Spleen (tissue), 11 donors: ENCODE results near the gene AGPAT4. TPM values are rescaled to one million over a fixed set of nuclear protein-coding genes. Genes with fewer than 3 reads are reported as not detected.

Experiments used
- DNase-seq: peaks from one replicate; pipeline ENCODE4 v3.0.0-alpha.2; 2020
- H3K27ac ChIP-seq, 8 donors: fragments of 200-600 bp; sonication (generic) in 7 of 8; 1 replicate in 4 of 8; 2 replicates in 4 of 8; pipeline versions ENCODE4 v1.5.0 to v1.8.0; 2016 to 2021; ENCODE audit warnings: inconsistent platforms in 4 of 8, mild to moderate bottlenecking in 4 of 8, moderate library complexity in 1 of 8
- H3K27me3 ChIP-seq, 7 donors: fragments of 200-600 bp; sonication (generic) in 6 of 7; replicated peaks in 1 of 7; 1 replicate in 4 of 7; 2 replicates in 3 of 7; pipeline versions ENCODE4 v1.5.0 to v1.8.0; 2016 to 2021; ENCODE audit warnings: inconsistent platforms in 3 of 7, mild to moderate bottlenecking in 1 of 7
- H3K36me3 ChIP-seq, 6 donors: fragments of 200-600 bp; sonication (generic) in 5 of 6; 1 replicate in 4 of 6; 2 replicates in 2 of 6; pipeline versions ENCODE4 v1.5.0 to v1.8.0; 2016 to 2021; ENCODE audit warnings: inconsistent platforms in 2 of 6
- H3K4me1 ChIP-seq, 6 donors: fragments of 200-600 bp; sonication (generic) in 5 of 6; 1 replicate in 3 of 6; 2 replicates in 3 of 6; pipeline versions ENCODE4 v1.5.0 to v1.8.0; 2016 to 2021; ENCODE audit warnings: inconsistent platforms in 3 of 6
- H3K4me3 ChIP-seq, 8 donors: fragments of 200-600 bp; sonication (generic) in 7 of 8; 1 replicate in 4 of 8; 2 replicates in 4 of 8; pipeline versions ENCODE4 v1.5.0 to v1.8.0; 2016 to 2021; ENCODE audit warnings: inconsistent platforms in 4 of 8, mild to moderate bottlenecking in 4 of 8, moderate library complexity in 2 of 8
- H3K9me3 ChIP-seq, 8 donors: fragments of 200-600 bp; sonication (generic) in 7 of 8; 1 replicate in 4 of 8; 2 replicates in 4 of 8; pipeline versions ENCODE4 v1.5.0 to v1.8.0; 2016 to 2021; ENCODE audit warnings: inconsistent platforms in 4 of 8
- POLR2A ChIP-seq, 3 donors: fragments of 450-650 bp; IDR thresholded peaks; one replicate each; pipeline ENCODE4 v1.5.1; 2017; ENCODE audit warnings: antibody characterized with exemption in 3 of 3, mild to moderate bottlenecking in 1 of 3
- POLR2AphosphoS5 ChIP-seq, 3 donors: sonication (generic); formaldehyde crosslinking; IDR thresholded peaks; one replicate each; pipeline ENCODE4 v1.5.1; 2017; ENCODE audit warnings: antibody characterized with exemption in 3 of 3
- WGBS, 5 donors: extraction: QIAGEN DNeasy Blood & Tissue Kit in 3 of 5; methylation state at CpG; one replicate each; pipeline versions ENCODE4 v1.1.5 to v1.1.7; 2013 to 2018; 5-methylcytosine and 5-hydroxymethylcytosine counted together
- intact Hi-C: fragments of 100-400 bp; cut with DNase I; formaldehyde crosslinking; loops from one replicate; pipeline ENCODE4 v1.15.0; 2023; ENCODE audit warnings: low total_unique reads
- polyA plus RNA-seq, 3 donors: library from polyadenylated mRNA; stranded (reverse); fragments of 200-250 nt; gene quantifications; one replicate each; pipeline ENCODE4 v1.2.1, GENCODE V29; 2013
- total RNA-seq, 7 donors: library from RNA; depleted of rRNA in 3 of 7; stranded (reverse); fragments of >200 nt in 3 of 7; fragmentation: NEBNext Ultra II Directional in 4 of 7; extraction: Animal tissue kit (Norgen Biotek cat#: 25700) in 4 of 7; gene quantifications; one replicate each; pipeline versions ENCODE4 v1.1.0 to v1.2.1, GENCODE V29; 2016 to 2021
- TF ChIP-seq, protein P1 (sequence below), 11 experiments: fragments of 200-600 bp in 7 of 11; fragments of 450-650 bp in 4 of 11; sonication (generic) in 4 of 11; IDR thresholded peaks in 8 of 11; conservative IDR thresholded peaks in 3 of 11; 1 replicate in 7 of 11; 2 replicates in 4 of 11; pipeline versions ENCODE4 v1.4.0 to v1.8.0; 2016 to 2021; ENCODE audit warnings: antibody characterized with exemption in 11 of 11, inconsistent platforms in 4 of 11, mild to moderate bottlenecking in 1 of 11
- donor health status: healthy with polysubstance abuse.
- donor health status: DM: no; HTN: no; CAD: no; lungs with moderate emphysema.
- donor health status: DM: no; HTN: no; CAD: no.
- donor health status: Bipolar disorder and iron deficiency.
- donor health status: healthy.
- donor health status: DM: no; HTN: no; CAD: no.
- donor health status: DM: yes; HTN: yes; CAD: no.

The AGPAT4 gene
- total and polyA plus RNA-seq, 10 donors: 0.80 to 16.8 (median 8.4) TPM

DNA sequence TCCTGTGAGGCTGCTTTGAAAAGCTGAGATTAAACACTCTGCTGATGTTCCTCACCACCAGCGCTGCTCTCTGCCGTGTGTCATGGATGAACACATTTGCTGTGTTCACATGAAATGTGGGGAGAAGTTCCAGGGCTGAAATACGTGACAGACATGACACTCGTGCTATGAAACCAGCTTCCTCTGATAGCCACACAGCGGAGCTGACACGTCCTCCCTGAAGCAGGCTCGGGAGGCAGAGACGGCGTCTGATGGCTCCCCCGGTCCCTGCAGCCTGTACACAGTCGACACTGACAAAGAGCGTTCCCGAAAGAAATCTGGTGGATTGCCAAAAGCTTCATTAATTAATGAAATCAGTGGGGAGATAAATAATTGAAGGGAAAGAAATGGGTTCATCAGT lies 17.5 kb downstream of the AGPAT4 start:
- DNase-seq: no peak

DNA sequence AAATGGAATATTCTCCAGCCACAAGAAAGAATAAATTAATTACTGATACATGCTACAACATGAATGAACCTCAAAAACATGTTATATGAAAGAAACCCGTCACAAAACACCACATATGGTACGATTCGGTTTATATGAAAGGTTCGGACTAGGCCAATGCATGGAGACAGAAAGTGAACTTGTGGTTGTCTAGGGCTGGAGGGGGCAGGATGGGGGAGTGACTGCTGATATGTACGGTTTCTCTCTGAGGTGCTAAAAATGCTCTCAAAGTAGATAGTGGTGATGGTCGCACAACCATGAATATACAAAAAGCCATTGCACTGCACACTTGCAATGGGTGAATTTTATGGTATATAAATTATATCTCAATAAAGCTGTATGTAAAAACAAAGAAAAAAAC lies 18.3 kb downstream of the AGPAT4 start:
- Histone ChIP-seq H3K27me3 (no peaks in the 10 kb centered on the region), H3K4me1 (peaks cover 0 to 4% (median 0%) of the 10 kb centered on the region in 6 donors), H3K4me3 (no peak overlapping the region), H3K9me3 (no peaks in the 10 kb centered on the region), H3K36me3 (peaks cover 0 to 19% (median 0%) of the 10 kb centered on the region in 6 donors), H3K27ac (no peak overlapping the region)
- intact Hi-C loops: no loop called here
- 86 to 93% (median 92%) methylated on average over 6 of the region's 6 CpGs for WGBS, 5 donors
- TF ChIP-seq POLR2AphosphoS5 (IDR thresholded peaks at IDR 0.05): no peak
- TF ChIP-seq, protein P1, sequence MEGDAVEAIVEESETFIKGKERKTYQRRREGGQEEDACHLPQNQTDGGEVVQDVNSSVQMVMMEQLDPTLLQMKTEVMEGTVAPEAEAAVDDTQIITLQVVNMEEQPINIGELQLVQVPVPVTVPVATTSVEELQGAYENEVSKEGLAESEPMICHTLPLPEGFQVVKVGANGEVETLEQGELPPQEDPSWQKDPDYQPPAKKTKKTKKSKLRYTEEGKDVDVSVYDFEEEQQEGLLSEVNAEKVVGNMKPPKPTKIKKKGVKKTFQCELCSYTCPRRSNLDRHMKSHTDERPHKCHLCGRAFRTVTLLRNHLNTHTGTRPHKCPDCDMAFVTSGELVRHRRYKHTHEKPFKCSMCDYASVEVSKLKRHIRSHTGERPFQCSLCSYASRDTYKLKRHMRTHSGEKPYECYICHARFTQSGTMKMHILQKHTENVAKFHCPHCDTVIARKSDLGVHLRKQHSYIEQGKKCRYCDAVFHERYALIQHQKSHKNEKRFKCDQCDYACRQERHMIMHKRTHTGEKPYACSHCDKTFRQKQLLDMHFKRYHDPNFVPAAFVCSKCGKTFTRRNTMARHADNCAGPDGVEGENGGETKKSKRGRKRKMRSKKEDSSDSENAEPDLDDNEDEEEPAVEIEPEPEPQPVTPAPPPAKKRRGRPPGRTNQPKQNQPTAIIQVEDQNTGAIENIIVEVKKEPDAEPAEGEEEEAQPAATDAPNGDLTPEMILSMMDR (IDR thresholded peaks at IDR 0.05 in 8 of 11, conservative IDR thresholded peaks at IDR 0.05 in 3 of 11): no peak
- TF ChIP-seq POLR2A (IDR thresholded peaks at IDR 0.05): no peak
- DNase-seq: no peak

More for the DNA sequence above, 17.5 kb downstream of the AGPAT4 start:
- no peak overlapping the region for H3K4me3 ChIP-seq
- no peak overlapping the region for H3K27ac ChIP-seq
- WGBS, 5 donors: 89 to 94% (median 91%) methylated on average over 13 of the region's 13 CpGs
- peaks cover 0 to 4% (median 0%) of the 10 kb centered on the region in 6 donors for H3K4me1 ChIP-seq
- intact Hi-C loops: no loop called here
- no peaks in the 10 kb centered on the region for H3K27me3 ChIP-seq
- TF ChIP-seq POLR2A (IDR thresholded peaks at IDR 0.05) (no peak), POLR2AphosphoS5 (IDR thresholded peaks at IDR 0.05) (no peak)
- TF ChIP-seq, protein P1 (IDR thresholded peaks at IDR 0.05 in 8 of 11, conservative IDR thresholded peaks at IDR 0.05 in 3 of 11): no peak
- H3K36me3 ChIP-seq: peaks cover 0 to 22% (median 0%) of the 10 kb centered on the region in 6 donors
- no peaks in the 10 kb centered on the region for H3K9me3 ChIP-seq

DNA sequence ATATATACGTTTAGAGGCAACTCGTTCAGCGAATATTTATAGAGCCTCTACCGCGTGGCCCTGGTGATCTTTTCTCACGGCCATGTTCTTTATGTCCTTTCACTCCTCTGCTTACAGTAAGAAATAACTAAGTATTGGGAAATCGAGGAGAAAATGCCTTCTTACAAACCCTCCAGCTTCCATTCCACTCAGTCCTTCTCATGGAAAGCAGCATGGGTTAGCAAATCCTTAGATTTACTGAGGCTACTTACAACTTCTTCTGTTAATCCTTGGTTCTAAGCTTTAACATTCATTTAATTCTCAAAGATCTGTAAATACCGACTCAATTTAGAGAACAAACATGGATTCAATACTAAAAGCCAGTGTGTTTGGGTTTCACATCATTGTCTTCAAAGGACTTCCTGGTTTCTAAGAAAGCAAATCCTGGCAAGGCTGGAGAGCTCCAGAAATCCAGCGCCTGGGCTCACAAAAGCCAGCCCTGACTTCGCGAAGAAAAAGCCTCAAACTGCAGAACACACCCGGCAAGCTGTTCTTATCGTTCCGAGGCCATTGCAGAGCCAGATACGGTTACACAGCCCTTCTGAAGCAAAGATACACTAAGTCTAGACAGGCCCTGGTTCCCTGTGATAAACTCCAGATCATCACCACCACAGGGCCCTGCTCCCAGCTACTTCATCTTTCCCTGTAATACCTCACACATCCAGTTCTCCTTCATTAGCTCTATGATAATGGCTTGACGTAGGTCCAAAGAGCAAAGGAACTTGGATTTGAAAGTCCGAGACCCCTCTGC lies 19.2 kb downstream of the AGPAT4 start:
- WGBS, 5 donors: 82 to 92% (median 89%) methylated on average over 17 of the region's 17 CpGs
- peaks cover 0 to 2% (median 0%) of the 10 kb centered on the region in 8 donors for H3K9me3 ChIP-seq
- H3K27me3 ChIP-seq: no peaks in the 10 kb centered on the region
- no peak for DNase-seq
- H3K27ac ChIP-seq: no peak overlapping the region
- H3K4me3 ChIP-seq: no peak overlapping the region
- TF ChIP-seq POLR2A (IDR thresholded peaks at IDR 0.05) (no peak), POLR2AphosphoS5 (IDR thresholded peaks at IDR 0.05) (no peak)
- TF ChIP-seq, protein P1 (IDR thresholded peaks at IDR 0.05 in 8 of 11, conservative IDR thresholded peaks at IDR 0.05 in 3 of 11): no peak
- intact Hi-C loops: no loop called here
- peaks cover 0 to 4% (median 0%) of the 10 kb centered on the region in 6 donors for H3K4me1 ChIP-seq
- H3K36me3 ChIP-seq: peaks cover 0 to 14% (median 0%) of the 10 kb centered on the region in 6 donors

DNA sequence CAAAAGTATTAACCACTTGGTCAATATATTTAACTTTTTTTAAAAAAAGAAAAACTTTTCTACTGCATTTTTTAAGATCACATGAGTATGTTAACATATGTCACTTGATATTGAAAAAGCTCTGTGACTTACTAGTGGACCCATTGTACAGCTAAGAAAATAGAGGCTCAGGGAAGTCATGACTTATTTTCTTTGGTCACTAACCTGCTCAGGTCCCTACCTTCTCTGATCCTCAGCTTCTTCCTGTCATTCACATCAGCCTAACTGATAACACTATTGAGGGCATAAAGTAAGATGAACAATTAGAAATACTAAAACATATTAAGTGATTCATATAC lies 19.8 kb downstream of the AGPAT4 start:
- Histone ChIP-seq H3K9me3 (peaks cover 0 to 6% (median 0%) of the 10 kb centered on the region in 8 donors), H3K4me3 (no peak overlapping the region), H3K27ac (no peak overlapping the region), H3K27me3 (no peaks in the 10 kb centered on the region), H3K4me1 (peaks cover 0 to 4% (median 0%) of the 10 kb centered on the region in 6 donors), H3K36me3 (peaks cover 0 to 13% (median 0%) of the 10 kb centered on the region in 6 donors)
- intact Hi-C loops: no loop called here
- TF ChIP-seq, protein P1 (IDR thresholded peaks at IDR 0.05 in 8 of 11, conservative IDR thresholded peaks at IDR 0.05 in 3 of 11): no peak
- TF ChIP-seq POLR2AphosphoS5 (IDR thresholded peaks at IDR 0.05): no peak
- no peak for TF ChIP-seq POLR2A (IDR thresholded peaks at IDR 0.05)
- DNase-seq: no peak
